Ascending aorta (tissue), 2 donors: ENCODE data around the gene CLSTN2. TPM values are rescaled to one million over a fixed set of nuclear protein-coding genes. Genes with fewer than 3 reads are reported as not detected.

Experiments used
- DNase-seq, 2 donors: peaks; one replicate each; pipeline ENCODE4 v3.0.0-alpha.2; 2019; ENCODE audit warnings: low spot score in 2 of 2
- H3K27ac ChIP-seq, 2 donors: fragments of 200-600 bp; sonication (generic); one replicate each; pipeline ENCODE4 v1.5.1; 2016 to 2017; ENCODE audit warnings: mild to moderate bottlenecking in 1 of 2
- H3K27me3 ChIP-seq: fragments of 200-600 bp; sonication (generic); one replicate; pipeline ENCODE4 v1.5.1; 2017
- H3K36me3 ChIP-seq, 2 donors: fragments of 200-600 bp; sonication (generic); one replicate each; pipeline ENCODE4 v1.5.1; 2016
- H3K4me1 ChIP-seq, 2 donors: fragments of 200-600 bp; sonication (generic); one replicate each; pipeline ENCODE4 v1.5.1; 2016 to 2017; ENCODE audit warnings: mild to moderate bottlenecking in 1 of 2
- H3K4me3 ChIP-seq, 2 donors: fragments of 200-600 bp; sonication (generic); one replicate each; pipeline ENCODE4 v1.5.1; 2016 to 2017; ENCODE audit warnings: mild to moderate bottlenecking in 1 of 2
- H3K9me3 ChIP-seq, 2 donors: fragments of 200-600 bp; sonication (generic); one replicate each; pipeline ENCODE4 v1.5.1; 2016
- intact Hi-C: fragments of 100-400 bp; cut with DNase I; formaldehyde crosslinking; loops from one replicate; pipeline ENCODE4 v1.15.1; 2023
- total RNA-seq: library from RNA; depleted of rRNA; stranded (reverse); fragments of >200 nt; gene quantifications from one replicate; pipeline ENCODE4 v1.1.0, GENCODE V29; 2016
- TF ChIP-seq, protein P1 (sequence below), 3 experiments: fragments of 200-600 bp in 2 of 3; fragments of 450-650 bp in 1 of 3; sonication (generic) in 2 of 3; IDR thresholded peaks; one replicate each; pipeline ENCODE4 v1.5.1; 2016 to 2019; ENCODE audit warnings: antibody characterized with exemption in 3 of 3, mild to moderate bottlenecking in 1 of 3, moderate library complexity in 1 of 3

Gene CLSTN2
- total RNA-seq, 1 donor from 2014 or later = 65.8 TPM

- no peaks in the 10 kb centered on the region for H3K4me1 ChIP-seq
- intact Hi-C loops = no loop called here
- DNase-seq = no peak
- H3K36me3 ChIP-seq = no peaks in the 10 kb centered on the region
- H3K4me3 ChIP-seq = no peak overlapping the region
- no peaks in the 10 kb centered on the region for H3K27me3 ChIP-seq
- peaks cover 0 to 12% of the 10 kb centered on the region in 2 donors for H3K9me3 ChIP-seq
- TF ChIP-seq, protein P1, sequence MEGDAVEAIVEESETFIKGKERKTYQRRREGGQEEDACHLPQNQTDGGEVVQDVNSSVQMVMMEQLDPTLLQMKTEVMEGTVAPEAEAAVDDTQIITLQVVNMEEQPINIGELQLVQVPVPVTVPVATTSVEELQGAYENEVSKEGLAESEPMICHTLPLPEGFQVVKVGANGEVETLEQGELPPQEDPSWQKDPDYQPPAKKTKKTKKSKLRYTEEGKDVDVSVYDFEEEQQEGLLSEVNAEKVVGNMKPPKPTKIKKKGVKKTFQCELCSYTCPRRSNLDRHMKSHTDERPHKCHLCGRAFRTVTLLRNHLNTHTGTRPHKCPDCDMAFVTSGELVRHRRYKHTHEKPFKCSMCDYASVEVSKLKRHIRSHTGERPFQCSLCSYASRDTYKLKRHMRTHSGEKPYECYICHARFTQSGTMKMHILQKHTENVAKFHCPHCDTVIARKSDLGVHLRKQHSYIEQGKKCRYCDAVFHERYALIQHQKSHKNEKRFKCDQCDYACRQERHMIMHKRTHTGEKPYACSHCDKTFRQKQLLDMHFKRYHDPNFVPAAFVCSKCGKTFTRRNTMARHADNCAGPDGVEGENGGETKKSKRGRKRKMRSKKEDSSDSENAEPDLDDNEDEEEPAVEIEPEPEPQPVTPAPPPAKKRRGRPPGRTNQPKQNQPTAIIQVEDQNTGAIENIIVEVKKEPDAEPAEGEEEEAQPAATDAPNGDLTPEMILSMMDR (IDR thresholded peaks at IDR 0.05) = no peak
- no peak overlapping the region for H3K27ac ChIP-seq
Observed at GRCh38 chr3:140233702-140234101, 298.7 kb downstream of the CLSTN2 start.

GRCh38 chr3:140234256-140234655 lies 299.3 kb downstream of the CLSTN2 start:
- intact Hi-C loops = no loop called here
- no peak overlapping the region for H3K27ac ChIP-seq

DNA sequence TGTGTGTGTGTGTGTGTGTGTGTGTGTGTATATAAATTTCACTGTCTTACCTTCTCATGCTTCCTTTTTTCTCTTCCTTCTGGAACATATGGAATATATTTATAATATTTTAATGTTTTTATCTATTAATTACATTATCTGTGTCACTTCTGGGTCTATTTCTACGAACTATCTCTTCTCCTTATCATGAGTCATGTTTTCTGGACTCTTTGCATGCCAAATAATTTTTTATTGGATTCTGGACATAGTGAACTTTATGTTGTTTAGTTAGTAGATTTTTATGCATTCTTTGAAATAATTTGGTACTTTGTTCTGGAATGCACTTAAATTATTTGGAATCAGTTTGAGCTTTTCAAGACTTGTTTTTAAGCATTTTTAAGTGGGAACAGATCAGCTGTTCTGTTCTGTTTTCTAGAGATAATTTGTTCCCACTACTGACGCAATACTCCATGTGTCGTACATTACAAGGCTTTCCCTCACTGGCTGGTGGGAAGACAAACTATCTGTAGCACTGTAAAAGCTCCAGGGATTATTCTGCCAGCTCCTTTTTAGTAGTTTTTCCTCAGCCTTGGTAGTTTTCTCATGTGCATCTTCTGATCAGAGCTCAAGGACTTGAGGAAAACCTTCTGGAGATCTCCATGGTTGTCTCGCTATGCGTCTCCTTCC lies 302.0 kb downstream of the CLSTN2 start:
- no peaks in the 10 kb centered on the region for H3K27me3 ChIP-seq
- TF ChIP-seq, protein P1 (IDR thresholded peaks at IDR 0.05) = no peak
- H3K9me3 ChIP-seq = peaks cover 0 to 12% of the 10 kb centered on the region in 2 donors
- H3K4me3 ChIP-seq = no peak overlapping the region
- no peak overlapping the region for H3K27ac ChIP-seq
- no peak for DNase-seq
- H3K4me1 ChIP-seq = no peaks in the 10 kb centered on the region
- intact Hi-C loops = no loop called here
- H3K36me3 ChIP-seq = no peaks in the 10 kb centered on the region

More at GRCh38 chr3:140234256-140234655, 299.3 kb downstream of the CLSTN2 start:
- Histone ChIP-seq H3K36me3 (no peaks in the 10 kb centered on the region), H3K9me3 (peaks cover 0 to 12% of the 10 kb centered on the region in 2 donors), H3K4me3 (no peak overlapping the region), H3K4me1 (no peaks in the 10 kb centered on the region), H3K27me3 (no peaks in the 10 kb centered on the region)
- DNase-seq = no peak
- TF ChIP-seq, protein P1 (IDR thresholded peaks at IDR 0.05) = no peak

GRCh38 chr3:140238646-140239314 lies 303.8 kb downstream of the CLSTN2 start:
- TF ChIP-seq, protein P1 (IDR thresholded peaks at IDR 0.05) = no peak
- no peak for DNase-seq
- Histone ChIP-seq H3K4me3 (no peak overlapping the region), H3K9me3 (peaks cover 0 to 12% of the 10 kb centered on the region in 2 donors), H3K27me3 (no peaks in the 10 kb centered on the region), H3K36me3 (no peaks in the 10 kb centered on the region), H3K4me1 (no peaks in the 10 kb centered on the region), H3K27ac (no peak overlapping the region)
- intact Hi-C loops = no loop called here

- Histone ChIP-seq H3K36me3 (no peaks in the 10 kb centered on the region), H3K27me3 (no peaks in the 10 kb centered on the region), H3K4me3 (no peak overlapping the region), H3K9me3 (no peaks in the 10 kb centered on the region), H3K27ac (no peak overlapping the region), H3K4me1 (peaks cover 0 to 2% of the 10 kb centered on the region in 2 donors)
- TF ChIP-seq, protein P1 (IDR thresholded peaks at IDR 0.05) = no peak
- no peak for DNase-seq
- intact Hi-C loops = no loop called here
Observed at GRCh38 chr3:140242818-140243276, 307.9 kb downstream of the CLSTN2 start.
